Left forelimb (tissue), 1 donor: ENCODE results near the gene PPP1R15A.
"Not testable (repeated sequence)": the region's sequence is repeated elsewhere in the genome, so short reads cannot be mapped to it uniquely, and the experiment has no call there.

ENCODE experiments used
- DNase-seq: peaks from one replicate; pipeline ENCODE4 v3.0.0-alpha.2; 2018; ENCODE audit warnings: low spot score

PPP1R15A gene

DNA sequence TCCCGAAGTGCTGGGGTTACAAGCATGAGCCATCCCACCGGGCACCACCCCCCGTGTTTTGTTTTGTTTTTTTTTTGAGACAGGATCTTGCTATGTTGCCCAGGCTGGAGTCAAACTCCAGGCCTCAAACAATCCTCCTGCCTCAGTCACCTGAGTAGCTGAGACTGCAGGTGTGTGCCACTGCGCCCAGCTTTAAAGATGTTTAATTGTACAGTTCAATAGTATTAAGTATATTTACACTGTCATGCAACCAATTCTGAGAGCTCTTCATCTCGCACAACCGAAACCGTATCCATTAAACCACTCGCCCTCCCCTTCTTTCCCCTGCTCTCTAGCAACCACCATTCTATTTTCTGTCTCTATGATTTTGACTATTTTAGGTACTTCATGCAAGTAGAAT is 43.5 kb downstream of the PPP1R15A start:
- DNase-seq: no peak

DNA sequence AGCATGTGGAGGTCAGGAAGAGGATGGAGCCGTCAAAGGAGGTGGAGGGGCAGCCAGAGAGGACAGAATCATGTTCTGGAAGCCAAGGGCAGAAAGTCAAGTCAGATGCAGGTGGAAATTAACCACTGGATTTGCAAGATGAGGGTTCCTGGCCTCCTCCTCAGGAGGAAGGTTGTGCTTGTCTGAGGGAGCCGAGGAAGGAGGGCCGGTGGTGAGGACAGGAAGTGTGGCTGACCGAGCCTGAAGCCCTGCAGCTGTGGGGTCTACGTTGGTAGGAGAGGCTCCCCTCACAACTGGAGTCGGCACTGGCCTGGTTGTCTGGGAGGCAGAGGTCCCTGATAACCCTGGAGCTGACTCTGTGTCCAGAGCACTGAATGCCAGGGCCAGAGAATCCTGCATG is 45.9 kb downstream of the PPP1R15A start:
- DNase-seq: no peak

DNA sequence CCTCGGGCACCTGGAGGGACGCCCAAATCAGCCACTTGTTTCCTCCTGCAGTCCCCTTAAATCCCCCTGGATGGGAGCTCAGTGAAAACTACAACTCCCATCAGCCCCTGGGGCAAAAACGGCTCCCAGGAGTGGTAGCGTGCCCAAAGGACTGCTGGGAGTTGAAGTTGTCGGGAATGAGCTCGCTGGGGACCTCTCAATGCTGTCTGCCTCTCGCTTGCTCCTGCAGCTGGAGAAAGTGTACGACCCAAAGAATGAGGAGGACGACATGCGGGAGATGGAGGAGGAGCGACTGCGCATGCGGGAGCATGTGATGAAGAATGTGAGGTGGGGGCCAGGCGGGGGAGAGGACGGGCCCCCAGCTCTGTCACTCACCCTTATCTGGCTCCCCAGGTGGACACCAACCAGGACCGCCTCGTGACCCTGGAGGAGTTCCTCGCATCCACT is 46.6 kb downstream of the PPP1R15A start:
- no peak for DNase-seq

DNA sequence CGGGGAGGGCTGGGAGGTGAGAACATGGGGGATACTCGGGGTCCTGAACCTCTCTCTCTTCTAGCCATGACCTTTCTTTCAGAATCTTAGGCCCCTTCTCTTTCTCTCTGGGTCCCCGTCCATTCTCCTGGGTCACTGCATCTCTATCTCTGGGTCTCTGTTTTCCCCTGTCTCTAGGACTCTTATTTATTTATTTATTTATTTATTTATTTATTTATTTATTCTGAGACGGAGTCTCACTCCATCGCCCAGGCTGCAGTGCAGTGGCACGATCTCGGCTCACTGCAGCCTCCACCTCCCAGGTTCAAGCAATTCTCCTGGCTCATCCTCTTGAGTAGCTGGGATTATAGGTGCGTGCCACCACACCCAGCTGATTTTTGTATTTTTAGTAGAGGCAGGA is 47.0 kb downstream of the PPP1R15A start:
- DNase-seq: not testable (repeated sequence)

DNA sequence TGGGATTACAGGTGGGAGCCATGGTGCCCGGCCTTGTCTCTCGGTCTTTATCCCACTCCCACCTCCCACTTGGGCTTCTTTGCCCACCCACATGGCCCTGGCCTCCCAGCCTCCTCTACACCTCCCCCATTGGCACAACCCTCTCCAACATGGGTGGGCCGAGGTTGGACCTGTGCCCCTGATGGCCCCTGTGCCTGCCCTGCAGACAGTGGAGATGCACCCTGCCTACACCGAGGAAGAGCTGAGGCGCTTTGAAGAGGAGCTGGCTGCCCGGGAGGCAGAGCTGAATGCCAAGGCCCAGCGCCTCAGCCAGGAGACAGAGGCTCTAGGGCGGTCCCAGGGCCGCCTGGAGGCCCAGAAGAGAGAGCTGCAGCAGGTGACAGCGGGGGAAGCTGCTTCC is 48.7 kb downstream of the PPP1R15A start:
- DNase-seq: no peak

DNA sequence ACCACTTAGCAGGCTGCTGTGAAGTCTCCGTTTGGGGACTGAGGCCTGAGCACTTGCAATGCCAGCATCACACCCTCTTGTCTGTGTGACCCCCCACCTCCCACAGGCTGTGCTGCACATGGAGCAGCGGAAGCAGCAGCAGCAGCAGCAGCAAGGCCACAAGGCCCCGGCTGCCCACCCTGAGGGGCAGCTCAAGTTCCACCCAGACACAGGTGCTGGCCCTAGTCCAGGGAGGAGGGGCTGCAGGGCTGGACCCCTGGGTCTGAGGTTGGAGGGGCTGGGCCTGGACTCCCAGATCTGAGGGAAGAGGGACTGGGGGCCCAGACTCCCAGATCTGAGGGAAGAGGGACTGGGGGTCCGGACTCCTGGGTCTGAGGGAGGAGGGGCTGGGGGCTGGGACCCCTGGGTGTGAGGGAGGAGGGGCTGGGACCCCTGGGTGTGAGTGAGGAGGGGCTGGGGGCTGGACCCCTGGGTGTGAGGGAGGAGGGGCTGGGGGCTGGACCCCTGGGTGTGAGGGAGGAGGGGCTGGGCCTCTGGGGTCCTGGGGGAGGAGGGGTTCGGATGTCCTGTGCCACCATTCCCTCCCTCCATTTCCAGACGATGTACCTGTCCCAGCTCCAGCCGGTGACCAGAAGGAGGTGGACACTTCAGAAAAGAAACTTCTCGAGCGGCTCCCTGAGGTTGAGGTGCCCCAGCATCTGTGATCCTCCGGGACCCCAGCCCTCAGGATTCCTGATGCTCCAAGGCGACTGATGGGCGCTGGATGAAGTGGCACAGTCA is 49.7 kb downstream of the PPP1R15A start:
- no peak for DNase-seq

DNA sequence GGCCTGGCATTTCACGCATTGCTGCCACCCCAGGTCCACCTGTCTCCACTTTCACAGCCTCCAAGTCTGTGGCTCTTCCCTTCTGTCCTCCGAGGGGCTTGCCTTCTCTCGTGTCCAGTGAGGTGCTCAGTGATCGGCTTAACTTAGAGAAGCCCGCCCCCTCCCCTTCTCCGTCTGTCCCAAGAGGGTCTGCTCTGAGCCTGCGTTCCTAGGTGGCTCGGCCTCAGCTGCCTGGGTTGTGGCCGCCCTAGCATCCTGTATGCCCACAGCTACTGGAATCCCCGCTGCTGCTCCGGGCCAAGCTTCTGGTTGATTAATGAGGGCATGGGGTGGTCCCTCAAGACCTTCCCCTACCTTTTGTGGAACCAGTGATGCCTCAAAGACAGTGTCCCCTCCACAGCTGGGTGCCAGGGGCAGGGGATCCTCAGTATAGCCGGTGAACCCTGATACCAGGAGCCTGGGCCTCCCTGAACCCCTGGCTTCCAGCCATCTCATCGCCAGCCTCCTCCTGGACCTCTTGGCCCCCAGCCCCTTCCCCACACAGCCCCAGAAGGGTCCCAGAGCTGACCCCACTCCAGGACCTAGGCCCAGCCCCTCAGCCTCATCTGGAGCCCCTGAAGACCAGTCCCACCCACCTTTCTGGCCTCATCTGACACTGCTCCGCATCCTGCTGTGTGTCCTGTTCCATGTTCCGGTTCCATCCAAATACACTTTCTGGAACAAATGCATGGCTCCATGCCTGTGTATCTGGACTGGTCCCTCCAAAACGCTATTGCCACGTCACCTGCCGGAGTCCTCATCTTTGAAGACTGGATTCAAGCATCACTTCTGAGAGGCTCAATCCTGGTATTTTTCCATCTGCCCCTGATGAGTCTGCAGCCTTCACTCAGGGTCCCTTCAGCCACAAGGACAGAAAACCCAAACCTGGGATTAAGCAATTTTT is 50.6 kb downstream of the PPP1R15A start:
- DNase-seq: no peak

DNA sequence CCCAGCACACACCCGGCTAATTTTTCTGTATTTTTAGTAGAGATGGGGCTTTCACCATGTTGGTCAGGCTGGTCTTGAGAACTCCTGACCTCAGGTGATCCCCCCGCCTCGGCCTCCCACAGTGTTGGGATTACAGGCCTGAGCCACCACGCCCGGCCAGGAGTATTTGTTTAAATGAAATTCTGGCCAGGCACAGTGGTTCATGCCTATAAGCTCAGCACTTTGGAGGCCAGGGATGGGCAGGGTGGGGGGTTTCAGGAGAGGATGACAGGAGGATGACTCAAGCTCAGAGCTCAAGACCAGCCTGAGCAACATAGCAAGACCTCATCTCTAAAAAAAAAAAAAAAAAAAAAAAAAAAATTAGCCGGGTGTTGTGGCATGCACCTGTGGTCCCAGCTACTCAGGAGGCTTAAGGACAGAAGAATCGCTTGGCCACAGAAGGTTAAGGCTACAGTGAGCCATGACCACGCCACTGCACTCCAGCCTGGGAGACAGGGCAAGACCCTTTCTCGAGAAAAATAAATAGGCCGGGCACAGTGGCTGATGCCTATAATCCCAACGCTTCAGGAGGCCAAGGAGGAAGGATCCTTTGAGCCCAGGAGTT is 53.1 kb downstream of the PPP1R15A start:
- no peak for DNase-seq
